SIG-M5 treated with dmso at 0.1 percent for 504 hours (cell line): ENCODE measurements around the gene TRIM71.
A peak's percentile ranks its signal among the peaks of the same experiment; 100 is the strongest.
"Not testable (repeated sequence)": the region's sequence is repeated elsewhere in the genome, so short reads cannot be mapped to it uniquely, and the experiment has no call there.

Source experiments
- DNase-seq: peaks from one replicate; lab custom pipeline; 2025; ENCODE audit not compliant: unreplicated experiment; lab: John Stamatoyannopoulos, UW

TRIM71 gene

DNA sequence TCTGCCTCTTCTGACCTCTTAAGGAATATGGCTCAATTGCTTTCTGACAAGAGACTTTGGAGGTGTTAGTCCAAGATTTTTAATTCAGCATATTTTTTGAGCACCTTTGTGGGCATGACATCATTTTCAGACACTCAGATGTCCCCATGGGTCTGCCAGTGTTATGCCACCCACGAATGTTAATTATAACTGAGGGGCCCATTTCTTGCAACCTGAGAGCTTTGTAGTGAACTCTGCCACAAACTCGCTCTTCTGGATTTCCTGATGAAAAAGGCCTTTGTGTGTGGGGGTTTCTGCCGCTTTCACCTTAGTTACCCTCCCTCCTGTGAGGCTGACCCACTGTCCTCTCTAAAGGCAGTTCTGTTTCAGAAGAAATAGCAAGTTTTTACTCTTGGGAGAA lies 69.1 kb downstream of the TRIM71 start:
- no peak for DNase-seq

DNA sequence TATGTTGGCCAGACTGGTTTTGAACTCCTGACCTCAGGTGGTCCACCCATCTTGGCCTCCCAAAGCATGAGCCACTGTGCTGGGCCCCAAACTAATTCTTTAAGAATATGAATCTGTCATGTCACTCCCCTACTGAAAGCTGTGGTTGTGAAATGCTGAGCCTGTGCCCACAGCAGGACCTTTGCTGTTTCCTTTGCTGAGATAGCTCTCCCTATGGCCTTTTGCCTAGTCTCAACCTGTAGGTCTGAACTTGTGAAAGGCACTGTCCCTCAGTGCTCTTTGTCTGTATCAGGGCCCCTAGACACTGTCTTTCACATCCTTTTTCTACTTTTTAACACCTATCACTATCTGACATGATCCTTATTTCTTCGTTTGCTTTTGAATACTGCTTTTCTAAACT lies 70.9 kb downstream of the TRIM71 start:
- peak; percentile 28 for DNase-seq

DNA sequence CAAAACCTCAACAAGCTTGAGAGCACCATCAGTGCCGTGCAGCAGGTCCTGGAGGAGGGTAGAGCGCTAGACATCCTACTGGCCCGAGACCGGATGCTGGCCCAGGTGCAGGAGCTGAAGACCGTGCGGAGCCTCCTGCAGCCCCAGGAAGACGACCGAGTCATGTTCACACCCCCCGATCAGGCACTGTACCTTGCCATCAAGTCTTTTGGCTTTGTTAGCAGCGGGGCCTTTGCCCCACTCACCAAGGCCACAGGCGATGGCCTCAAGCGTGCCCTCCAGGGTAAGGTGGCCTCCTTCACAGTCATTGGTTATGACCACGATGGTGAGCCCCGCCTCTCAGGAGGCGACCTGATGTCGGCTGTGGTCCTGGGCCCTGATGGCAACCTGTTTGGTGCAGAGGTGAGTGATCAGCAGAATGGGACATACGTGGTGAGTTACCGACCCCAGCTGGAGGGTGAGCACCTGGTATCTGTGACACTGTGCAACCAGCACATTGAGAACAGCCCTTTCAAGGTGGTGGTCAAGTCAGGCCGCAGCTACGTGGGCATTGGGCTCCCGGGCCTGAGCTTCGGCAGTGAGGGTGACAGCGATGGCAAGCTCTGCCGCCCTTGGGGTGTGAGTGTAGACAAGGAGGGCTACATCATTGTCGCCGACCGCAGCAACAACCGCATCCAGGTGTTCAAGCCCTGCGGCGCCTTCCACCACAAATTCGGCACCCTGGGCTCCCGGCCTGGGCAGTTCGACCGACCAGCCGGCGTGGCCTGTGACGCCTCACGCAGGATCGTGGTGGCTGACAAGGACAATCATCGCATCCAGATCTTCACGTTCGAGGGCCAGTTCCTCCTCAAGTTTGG lies 72.9 kb downstream of the TRIM71 start:
- no peak for DNase-seq

DNA sequence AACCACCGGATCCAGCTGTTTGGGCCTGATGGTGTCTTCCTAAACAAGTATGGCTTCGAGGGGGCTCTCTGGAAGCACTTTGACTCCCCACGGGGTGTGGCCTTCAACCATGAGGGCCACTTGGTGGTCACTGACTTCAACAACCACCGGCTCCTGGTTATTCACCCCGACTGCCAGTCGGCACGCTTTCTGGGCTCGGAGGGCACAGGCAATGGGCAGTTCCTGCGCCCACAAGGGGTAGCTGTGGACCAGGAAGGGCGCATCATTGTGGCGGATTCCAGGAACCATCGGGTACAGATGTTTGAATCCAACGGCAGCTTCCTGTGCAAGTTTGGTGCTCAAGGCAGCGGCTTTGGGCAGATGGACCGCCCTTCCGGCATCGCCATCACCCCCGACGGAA lies 73.6 kb downstream of the TRIM71 start:
- no peak for DNase-seq

DNA sequence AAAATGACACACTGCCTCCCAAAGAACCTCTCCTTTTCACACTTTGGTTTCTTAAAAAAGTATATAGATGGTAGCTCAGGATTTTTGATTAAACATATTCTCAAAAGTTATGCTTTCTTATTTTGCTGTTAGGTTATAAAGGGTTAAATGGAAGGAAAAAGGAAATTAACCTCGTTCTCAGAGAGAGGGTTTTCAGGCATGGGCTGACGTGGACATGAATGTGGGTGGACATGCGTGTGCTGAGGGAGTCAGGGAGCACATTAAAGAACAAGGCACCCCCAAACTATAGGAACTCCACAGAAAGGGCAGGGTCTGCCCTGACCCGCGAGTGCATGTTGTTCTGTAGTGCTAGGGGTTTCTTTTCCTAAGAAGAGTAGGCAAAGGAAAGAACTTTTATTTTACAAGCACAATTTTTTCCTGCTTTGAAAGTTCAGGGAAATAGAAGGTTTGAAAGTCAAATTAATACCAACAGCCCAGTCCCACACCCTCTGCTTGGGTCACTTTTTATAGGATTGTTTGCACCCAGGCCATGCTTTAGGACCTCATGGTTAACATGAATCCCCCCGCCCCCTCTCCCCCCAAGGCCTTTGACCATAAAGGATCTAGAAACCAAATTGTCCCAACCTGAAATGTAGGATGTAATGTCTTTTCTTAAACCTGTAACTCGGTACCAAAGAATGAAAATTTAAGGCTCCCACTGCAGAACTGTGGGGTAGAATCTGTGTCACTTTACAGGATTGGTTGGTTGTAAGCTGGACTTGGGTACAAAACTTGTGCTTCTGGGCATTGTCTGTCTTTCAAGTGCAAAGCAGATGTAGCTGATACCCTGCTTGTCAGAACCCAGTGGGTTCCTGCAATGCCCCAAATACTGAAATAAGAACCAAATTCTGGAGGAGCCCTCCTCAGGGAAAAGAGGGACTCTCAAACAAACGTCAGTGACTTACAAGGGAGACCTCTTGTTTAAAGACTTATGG lies 75.1 kb downstream of the TRIM71 start:
- no peak for DNase-seq

DNA sequence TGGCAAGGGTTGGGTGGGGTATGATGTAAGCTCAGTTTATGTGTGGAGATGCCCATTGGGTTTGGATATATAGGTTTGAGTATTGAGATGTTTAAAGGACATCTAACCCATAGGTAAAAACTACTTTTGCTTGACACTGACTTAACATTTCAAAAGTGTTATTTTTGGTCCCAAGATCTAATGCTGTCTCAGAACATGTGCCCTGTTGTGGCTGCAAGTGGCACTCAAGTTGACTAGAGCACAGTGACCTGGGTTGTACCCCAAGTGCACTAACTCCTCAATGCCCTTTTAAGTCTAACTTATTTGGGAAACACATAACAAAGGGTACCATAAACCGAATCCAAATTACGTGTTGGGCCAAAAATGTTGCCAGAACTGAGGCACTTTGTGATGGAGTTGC lies 77.2 kb downstream of the TRIM71 start:
- DNase-seq, result no peak

DNA sequence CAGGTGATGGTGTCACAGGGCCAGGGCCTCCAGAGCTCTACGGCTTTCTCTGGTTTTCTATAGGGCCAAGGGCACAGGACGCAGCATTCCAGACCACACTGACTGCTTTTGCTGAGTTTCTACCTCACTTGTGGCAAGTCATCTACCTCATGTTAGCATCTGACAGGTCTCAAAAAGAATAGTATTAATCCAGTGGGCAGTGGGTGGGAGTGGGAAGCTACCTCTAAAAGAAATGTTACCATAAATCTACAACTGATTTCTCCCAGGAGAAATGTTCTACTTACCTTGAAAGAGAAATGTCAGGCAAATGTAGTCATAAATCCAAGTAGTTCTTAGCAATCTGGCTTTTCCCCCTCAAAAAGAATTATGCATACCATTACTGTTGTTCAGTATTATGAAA lies 77.9 kb downstream of the TRIM71 start:
- no peak for DNase-seq

DNA sequence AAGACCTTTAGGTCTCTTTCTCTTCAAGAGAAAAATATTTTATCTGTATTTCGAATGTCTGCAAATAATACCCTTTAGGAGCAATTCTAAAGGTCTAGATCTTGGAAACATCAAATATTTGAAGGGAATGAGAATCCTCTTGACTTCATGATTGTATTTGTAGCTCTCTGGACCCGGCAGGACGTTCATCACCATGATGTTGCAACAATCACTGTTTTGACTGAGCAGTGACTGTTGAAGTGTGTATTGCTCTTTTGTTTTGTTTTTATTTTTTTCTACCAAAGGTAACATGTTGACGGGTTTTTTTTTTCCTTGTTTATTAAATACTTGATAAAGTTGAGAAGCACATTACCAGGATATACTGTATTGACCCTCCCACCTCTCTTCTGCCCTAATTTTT lies 78.3 kb downstream of the TRIM71 start:
- DNase-seq, result no peak

DNA sequence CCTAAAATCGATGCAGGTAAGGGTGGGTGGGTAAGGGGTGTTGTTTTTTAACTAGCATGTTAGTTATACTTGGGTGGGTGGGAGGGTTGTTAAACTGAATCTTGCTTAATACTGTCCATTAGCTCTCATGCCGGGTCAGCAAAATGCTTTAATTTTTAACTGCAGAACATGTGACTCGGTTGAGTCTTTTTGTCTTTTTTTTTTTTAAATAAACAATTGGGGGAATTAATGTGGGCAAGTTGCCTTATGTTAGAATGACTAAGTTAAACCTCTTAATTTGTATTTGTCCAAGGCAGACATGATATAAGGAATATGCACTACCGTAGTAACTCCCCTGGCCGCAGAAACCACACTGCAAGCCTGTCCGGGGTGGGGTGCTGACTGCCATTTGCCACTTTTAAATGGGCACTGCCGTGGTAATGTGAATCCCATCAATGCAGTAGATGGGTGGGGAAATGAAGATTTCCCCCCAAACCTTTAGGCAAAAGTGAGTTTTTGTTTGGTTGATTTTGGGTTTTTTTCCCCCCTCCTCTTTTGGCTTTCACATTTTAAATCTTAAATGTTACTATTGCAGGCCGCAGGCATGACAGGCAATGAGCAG lies 79.3 kb downstream of the TRIM71 start:
- no peak for DNase-seq

DNA sequence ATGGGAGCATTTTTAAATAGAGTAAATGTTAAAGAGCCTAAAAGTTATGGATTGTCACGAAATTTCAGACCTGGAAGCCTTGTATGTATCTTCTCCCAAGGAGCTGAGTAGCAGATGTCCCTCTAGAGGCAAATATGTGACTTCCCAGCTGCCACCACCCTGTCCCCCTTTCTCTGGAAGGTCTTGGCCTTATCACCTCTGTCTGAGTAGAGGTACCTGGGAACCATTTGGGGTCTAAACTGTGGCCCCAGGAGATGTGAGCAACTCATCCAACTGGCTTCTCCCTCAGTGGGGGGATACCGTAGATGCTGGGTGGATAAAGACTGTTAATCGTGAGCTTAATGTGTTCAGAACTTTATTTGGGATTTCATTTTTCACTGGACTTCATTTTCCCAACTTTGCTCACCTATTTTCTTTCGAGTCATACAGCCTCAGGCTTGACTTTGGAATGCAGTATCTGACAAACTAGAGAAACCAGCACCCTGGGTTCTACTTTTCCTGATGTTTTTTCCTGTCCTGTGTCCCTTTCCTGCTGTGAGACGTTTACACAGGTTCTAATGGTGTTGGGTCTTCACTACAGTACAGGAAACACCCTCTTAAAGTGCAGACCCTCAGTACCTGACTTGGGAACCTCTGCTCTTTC lies 80.3 kb downstream of the TRIM71 start:
- DNase-seq, result no peak

DNA sequence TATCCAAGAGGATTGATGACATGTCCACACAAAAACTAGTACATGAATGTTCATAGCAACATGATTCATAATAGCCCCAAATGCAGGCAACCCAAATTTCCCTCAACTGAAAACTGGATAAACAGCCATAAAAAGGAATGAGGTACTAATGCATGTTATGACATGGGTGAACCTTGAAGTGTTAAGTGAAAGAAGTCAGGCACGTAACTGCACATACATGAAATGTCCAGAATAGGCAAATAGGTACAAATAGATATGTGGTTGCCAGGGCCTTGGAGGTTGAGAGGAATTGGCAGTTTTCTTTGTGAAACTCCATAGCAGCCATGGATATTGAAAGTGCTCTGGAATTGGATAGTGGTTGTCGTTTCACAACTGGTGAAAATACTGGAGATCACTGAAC lies 81.5 kb downstream of the TRIM71 start:
- DNase-seq, result no peak

DNA sequence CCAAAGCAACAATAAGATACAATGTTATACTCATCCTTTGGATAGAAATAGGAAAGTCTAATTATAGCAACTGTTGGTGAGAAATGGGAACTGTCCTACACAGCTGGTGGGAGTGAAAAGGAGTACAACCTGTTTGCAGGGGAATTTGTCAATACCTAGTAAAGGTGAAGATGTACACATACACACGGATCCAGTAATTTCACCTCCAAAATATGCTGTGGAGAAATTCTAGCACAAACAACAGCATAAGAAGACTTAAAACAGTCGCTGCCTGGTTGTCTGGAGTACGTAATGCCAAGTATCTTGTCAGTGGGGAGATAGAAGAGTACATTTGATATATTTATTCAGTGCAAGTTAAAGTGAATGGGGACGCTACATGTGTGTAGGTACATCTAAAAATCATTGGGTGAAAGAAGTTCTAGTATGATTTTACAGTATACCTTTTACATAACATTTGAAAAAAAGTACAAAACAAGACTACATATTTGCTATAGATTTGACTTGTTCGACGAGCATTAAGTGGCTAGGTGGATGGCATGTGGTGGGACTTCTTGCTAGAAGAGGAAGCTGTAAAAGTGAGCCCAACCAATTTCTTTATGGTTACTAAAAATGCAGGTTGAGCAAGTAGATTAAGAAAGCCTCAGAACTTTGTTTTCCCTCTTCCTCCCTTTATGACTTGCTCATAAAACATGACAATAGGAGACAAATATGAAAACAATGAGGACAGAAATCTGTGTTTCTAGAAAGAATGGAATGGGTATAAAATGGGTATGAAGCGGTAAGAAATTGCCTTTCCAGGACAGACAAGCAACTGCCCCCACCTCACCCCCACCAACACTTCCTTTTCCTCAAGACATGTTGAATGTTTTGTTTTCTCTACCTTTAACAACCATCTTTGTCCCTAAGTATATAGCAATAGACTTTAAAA lies 83.5 kb downstream of the TRIM71 start:
- peak; percentile 80 for DNase-seq

DNA sequence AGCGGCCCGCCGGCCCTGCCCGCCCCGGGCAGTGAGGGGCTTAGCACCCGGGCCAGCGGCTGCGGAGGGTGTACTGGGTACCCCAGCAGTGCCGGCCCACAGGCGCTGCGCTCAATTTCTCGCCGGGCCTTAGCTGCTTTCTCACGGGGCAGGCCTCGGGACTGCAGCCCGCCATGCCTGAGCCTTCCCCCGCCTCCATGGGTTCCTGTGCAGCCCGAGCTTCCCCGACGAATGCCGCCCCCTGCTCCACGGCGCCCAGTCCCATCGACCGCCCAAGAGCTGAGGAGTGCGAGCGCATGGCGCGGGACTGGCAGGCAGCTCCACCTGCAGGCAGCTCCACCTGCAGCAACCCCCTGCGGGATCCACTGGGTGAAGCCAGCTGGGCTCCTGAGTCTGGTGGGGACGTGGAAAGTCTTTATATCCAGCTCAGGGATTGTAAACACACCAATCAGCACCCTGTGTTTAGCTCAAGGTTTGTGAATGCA lies 85.1 kb downstream of the TRIM71 start:
- not testable (repeated sequence) for DNase-seq

DNA sequence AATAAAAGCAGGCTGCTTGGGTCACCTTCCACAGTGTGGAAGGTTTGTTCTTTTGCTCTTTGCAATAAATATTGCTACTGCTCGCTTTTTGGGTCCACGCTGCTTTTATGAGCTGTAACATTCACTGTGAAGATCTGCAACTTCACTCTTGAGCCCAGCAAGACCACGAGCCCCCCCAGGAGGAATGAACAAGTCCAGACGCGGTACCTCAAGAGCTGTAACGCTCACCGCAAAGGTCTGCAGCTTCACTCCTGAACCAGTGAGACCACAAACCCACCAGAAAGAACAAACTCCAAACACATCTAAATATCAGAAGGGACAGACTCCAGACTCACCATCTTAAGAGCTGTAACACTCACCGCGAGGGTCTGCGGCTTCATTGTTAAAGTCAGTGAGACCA lies 86.2 kb downstream of the TRIM71 start:
- no peak for DNase-seq

DNA sequence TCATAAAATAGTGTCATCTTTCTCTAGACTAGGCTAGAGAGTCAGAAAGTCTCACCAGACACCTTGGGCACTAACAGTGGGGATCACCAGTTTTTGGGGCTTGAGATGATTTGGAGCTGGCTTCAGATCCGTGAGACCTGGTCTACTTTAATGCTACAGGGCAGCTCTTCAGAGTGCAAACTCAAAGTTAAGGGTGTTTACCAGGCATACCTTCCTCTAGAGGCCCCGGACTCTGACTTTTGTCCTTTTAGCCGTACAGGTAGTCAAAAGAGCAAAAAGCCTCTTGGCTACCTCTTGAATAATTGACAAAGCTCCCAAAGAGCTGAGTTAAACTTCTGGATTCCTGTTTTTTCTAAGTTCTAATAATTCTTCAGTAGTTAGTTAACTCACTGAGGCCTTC lies 92.2 kb downstream of the TRIM71 start:
- no peak for DNase-seq

DNA sequence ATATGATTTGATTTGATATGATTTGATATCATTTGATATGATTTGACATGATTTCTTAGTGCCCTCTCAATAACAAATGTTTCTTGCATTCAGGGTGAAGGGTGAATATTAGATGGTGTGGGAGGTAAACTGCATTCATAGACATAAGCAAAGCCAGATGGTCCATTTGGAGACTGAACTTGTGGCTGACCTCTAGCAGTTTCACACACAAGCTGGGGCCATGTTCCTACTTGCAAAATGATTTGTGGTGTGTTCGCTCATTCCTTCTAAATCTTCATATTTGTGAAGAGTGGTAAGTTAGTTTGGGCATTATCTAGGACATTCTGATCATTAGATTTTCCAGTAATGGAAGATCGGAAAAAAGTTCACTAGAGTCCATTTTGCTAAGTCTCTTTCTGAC lies 93.2 kb downstream of the TRIM71 start:
- no peak for DNase-seq

DNA sequence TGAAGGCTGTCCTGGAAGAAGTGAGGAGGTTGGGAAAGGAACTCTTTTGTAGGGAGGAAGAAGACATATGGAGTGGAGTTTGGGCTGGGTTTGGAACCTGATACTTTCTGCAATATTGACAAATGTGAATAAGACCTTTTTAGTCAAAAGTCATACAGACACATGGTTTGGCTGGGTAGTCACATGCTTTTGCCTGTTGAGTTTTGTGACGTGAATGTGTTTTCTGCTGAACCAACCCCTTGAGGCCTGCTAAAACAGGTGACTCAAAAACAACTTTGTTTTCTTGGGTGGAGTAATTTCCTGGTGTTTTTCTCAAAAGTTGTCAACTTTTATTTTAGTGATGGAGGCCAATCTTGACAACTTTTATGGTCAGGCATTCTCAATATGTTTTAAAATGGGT lies 94.2 kb downstream of the TRIM71 start:
- DNase-seq, result no peak

DNA sequence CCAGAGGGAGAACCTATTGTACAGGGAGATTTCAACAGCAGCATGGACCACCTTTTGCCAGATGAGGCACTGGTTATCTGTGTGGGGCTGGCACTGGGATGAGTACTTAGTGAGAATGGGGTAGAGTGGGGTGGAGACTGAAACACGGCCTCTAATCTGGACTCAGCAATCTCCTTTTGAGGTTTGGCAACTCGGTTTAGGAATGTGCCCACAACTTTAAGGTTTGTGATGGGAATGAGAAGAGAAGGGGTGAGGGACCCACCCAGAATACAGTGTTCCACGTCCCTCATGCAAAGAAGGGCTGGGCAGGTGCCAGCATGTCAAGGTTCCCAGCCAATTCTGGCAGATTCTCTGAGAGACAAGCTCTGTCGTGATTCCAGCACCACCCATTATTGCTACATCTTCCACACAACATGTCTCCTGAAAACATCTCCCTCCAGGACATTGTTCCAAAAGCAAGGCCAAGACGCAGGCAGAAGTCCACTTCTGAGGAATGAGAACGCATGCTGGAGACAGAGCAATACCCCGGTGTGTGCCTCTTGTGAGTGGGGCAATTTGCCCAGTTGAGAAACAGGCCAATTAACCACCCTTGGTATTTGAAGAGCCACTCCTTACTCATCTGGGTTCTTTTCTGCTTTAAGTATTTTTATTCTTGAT lies 96.1 kb downstream of the TRIM71 start:
- no peak for DNase-seq

DNA sequence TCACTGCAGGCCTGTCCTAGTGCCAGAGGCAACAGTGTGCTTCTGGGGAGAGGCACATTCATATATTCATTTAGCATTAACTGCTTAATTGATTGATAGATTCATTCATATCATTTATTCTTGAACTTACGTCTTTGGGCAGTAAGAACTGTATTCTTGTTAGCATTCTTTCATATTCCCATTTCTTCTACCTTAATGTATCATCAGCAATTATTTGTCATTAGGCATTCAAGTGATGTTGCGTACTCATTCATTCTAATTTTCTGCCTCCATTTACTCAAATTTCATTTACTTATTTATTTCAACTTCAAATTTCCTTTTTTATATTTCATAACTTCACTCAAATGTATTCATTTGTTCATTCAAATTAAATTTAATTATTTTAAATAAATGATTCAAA lies 102.1 kb downstream of the TRIM71 start:
- no peak for DNase-seq
